HepG2 (cell line): ENCODE measurements around the gene HTRA2. TPM values are rescaled to one million over a fixed set of nuclear protein-coding genes. Genes with fewer than 3 reads are reported as not detected.

ENCODE experiments used
- ATAC-seq: fragments of 200-7000 bp; cut with Tn5 transposase; 3 replicates; pipeline ENCODE4 v1.9.1; 2020; ENCODE audit warnings: mild to moderate bottlenecking, moderate library complexity
- BruUV-seq: library from RNA; stranded (reverse); fragments of 400-500 nt; replicated peaks from 2 replicates; lab custom pipeline; 2021; lab: Mats Ljungman, UMichigan
- CTCF ChIA-PET: fragments of 300-600 bp; formaldehyde crosslinking; extraction: SDS; loops from one replicate; lab custom pipeline; 2021; ENCODE audit warnings: low total read pairs, inconsistent platforms, low intra/inter-chr PET ratio; lab: Yijun Ruan, JAX
- POLR2A ChIA-PET: fragments of 350-600 bp; sonication (Branson Sonifier 250); formaldehyde crosslinking; loops from one replicate; lab custom pipeline; 2020; ENCODE audit warnings: antibody characterized with exemption, inconsistent platforms; lab: Yijun Ruan, JAX
- DNase-seq: peaks from one replicate; pipeline ENCODE4 v3.0.0-alpha.2; 2015; ENCODE audit warnings: low spot score
- FAIRE-seq: peaks from 3 replicates; lab custom pipeline; 2011; peaks lifted over from hg19 to GRCh38; lab: Jason Lieb, UNC
- H2AFZ ChIP-seq: one replicate; pipeline ENCODE4 v1.6.1; 2011; ENCODE audit warnings: low read length, inconsistent platforms
- H3K27ac ChIP-seq: fragments of 300-600 bp; 3 replicates; pipeline ENCODE4 v1.8.0; 2011; ENCODE audit warnings: mixed run types, mild to moderate bottlenecking, mixed read lengths, low read length, inconsistent platforms; ENCODE audit not compliant: insufficient read depth; ENCODE audit errors: extremely low read length
- H3K27me3 ChIP-seq, 2 experiments: fragments of 200-600 bp in 1 of 2; 2 replicates in 1 of 2; 3 replicates in 1 of 2; pipeline versions ENCODE4 v1.6.0 to v1.8.0; 2011; ENCODE audit warnings: low read length in 2 of 2, mild to moderate bottlenecking in 2 of 2, moderate library complexity in 2 of 2, inconsistent platforms in 1 of 2; ENCODE audit not compliant: insufficient read depth in 2 of 2, control insufficient read depth in 1 of 2
- H3K36me3 ChIP-seq, 2 experiments: fragments of 200-600 bp in 1 of 2; replicated peaks in 1 of 2; 2 replicates in 1 of 2; 3 replicates in 1 of 2; pipeline versions ENCODE4 v1.5.1 to v1.8.0; 2011; ENCODE audit warnings: low read length in 2 of 2, inconsistent platforms in 1 of 2; ENCODE audit not compliant: insufficient read depth in 2 of 2, control insufficient read depth in 1 of 2
- H3K4me1 ChIP-seq: 2 replicates; pipeline ENCODE4 v1.5.1; 2012; ENCODE audit warnings: low read length, inconsistent platforms; ENCODE audit not compliant: insufficient read depth
- H3K4me2 ChIP-seq: 2 replicates; pipeline ENCODE4 v1.6.0; 2011; ENCODE audit warnings: low read depth, low read length, inconsistent platforms
- H3K4me3 ChIP-seq, 3 experiments: fragments of 200-600 bp in 1 of 3; sonication (generic), shearing (Covaris generic) in 1 of 3; replicated peaks in 1 of 3; 2 replicates each; pipeline ENCODE4 v1.5.1; 2011 to 2016; ENCODE audit warnings: low read length in 3 of 3, inconsistent platforms in 2 of 3, low read depth in 2 of 3, mild to moderate bottlenecking in 2 of 3, control low read depth in 1 of 3, mixed read lengths in 1 of 3; ENCODE audit not compliant: insufficient read depth in 1 of 3
- H3K79me2 ChIP-seq: one replicate; pipeline ENCODE4 v1.6.1; 2011; ENCODE audit warnings: low read length, inconsistent platforms; ENCODE audit not compliant: insufficient read depth
- H3K9ac ChIP-seq: 2 replicates; pipeline ENCODE4 v1.6.0; 2011; ENCODE audit warnings: mild to moderate bottlenecking, low read depth, low read length, inconsistent platforms; ENCODE audit not compliant: insufficient read depth
- H3K9me3 ChIP-seq: 2 replicates; pipeline ENCODE4 v1.5.1; 2012; ENCODE audit warnings: mild to moderate bottlenecking, low read length
- H4K20me1 ChIP-seq: 2 replicates; pipeline ENCODE4 v1.6.0; 2011; ENCODE audit warnings: inconsistent platforms, mild to moderate bottlenecking, low read length, moderate library complexity; ENCODE audit not compliant: insufficient read depth
- ARID5B ChIP-seq: IDR thresholded peaks from 2 replicates; pipeline ENCODE4 v1.4.0; 2020; ENCODE audit warnings: mild to moderate bottlenecking, missing genetic modification reagents
- ATF4 ChIP-seq, 2 experiments: fragments of 450-650 bp in 1 of 2; sonication (generic) in 1 of 2; formaldehyde crosslinking; IDR thresholded peaks; 2 replicates each; pipeline versions ENCODE4 v1.5.0 to v1.8.0; 2020 to 2022; ENCODE audit warnings: mild to moderate bottlenecking in 1 of 2, missing genetic modification reagents in 1 of 2
- BHLHE40 ChIP-seq: IDR thresholded peaks from 2 replicates; pipeline ENCODE4 v1.6.1; 2011; ENCODE audit warnings: low read length, improper control_type of control experiment
- NFYB ChIP-seq: sonication (generic); formaldehyde crosslinking; IDR thresholded peaks from 2 replicates; pipeline ENCODE4 v1.4.0; 2020; ENCODE audit warnings: missing genetic modification reagents
- SP5 ChIP-seq: IDR thresholded peaks from 2 replicates; pipeline ENCODE4 v1.6.1; 2016; ENCODE audit warnings: low read depth, borderline replicate concordance
- THAP8 ChIP-seq: sonication (generic); formaldehyde crosslinking; IDR thresholded peaks from 2 replicates; pipeline ENCODE4 v1.5.1; 2020; ENCODE audit warnings: missing genetic modification reagents, mild to moderate bottlenecking, borderline replicate concordance
- YY1 ChIP-seq: IDR thresholded peaks from 2 replicates; pipeline ENCODE4 v1.6.1; 2011; ENCODE audit warnings: low read length, low read depth, moderate library complexity, mild to moderate bottlenecking; ENCODE audit not compliant: insufficient read depth, insufficient replicate concordance
- ZNF44 ChIP-seq: sonication (generic); formaldehyde crosslinking; IDR thresholded peaks from 2 replicates; pipeline ENCODE4 v1.5.1; 2020; ENCODE audit warnings: mild to moderate bottlenecking, missing genetic modification reagents
- ZNF460 ChIP-seq: sonication (generic); formaldehyde crosslinking; IDR thresholded peaks from 2 replicates; pipeline ENCODE4 v1.5.1; 2020; ENCODE audit warnings: missing genetic modification reagents, mild to moderate bottlenecking, borderline replicate concordance
- WGBS: methylation state at CpG from one replicate; pipeline ENCODE4 v1.1.6; 2017; ENCODE audit warnings: low lambda C conversion rate; 5-methylcytosine and 5-hydroxymethylcytosine counted together
- in situ Hi-C: cut with HindIII; loops from 2 replicates; pipeline ENCODE4 v1.10.0; 2017; ENCODE audit warnings: low pct_unique_long_range_greater_than_20kb; ENCODE audit not compliant: extremely low pct_ligation_motif_present
- intact Hi-C: fragments of 100-400 bp; cut with micrococcal nuclease; formaldehyde crosslinking; loops from one replicate; pipeline ENCODE4 v1.10.0; 2022; ENCODE audit not compliant: unreplicated experiment
- polyA plus RNA-seq, 8 experiments: library from polyadenylated mRNA; depleted of rRNA in 3 of 8; stranded (reverse) in 7 of 8; unstranded in 1 of 8; fragments of >200 nt; fragmentation: Illumina TruSeq in 4 of 8; extraction: Trizol in 4 of 8; gene quantifications; 2 replicates each; pipeline versions ENCODE4 v1.2.1 to v1.2.3, GENCODE V29; 2011 to 2016; ENCODE audit warnings: low read depth in 4 of 8, missing spikeins in 1 of 8, mixed read lengths in 1 of 8; ENCODE audit not compliant: insufficient read depth in 1 of 8
- total RNA-seq, 5 experiments: library from RNA; depleted of rRNA; stranded (reverse); fragments of >200 nt; fragmentation: Illumina TruSeq; extraction: Trizol; gene quantifications; 2 replicates each; pipeline ENCODE4 v1.2.3, GENCODE V29; 2016; ENCODE audit warnings: low read depth in 1 of 5

HTRA2 gene
- total and polyA plus RNA-seq, 2 of the 13 experiments (the other 11 are each of a cell fraction or from before 2014, with no cell fraction given), result 47.7 to 50.3 TPM

GRCh38 chr2:74536166-74536950 lies 6.6 kb downstream of the HTRA2 start (continued):
- TF ChIP-seq THAP8 (CRISPR knock-in tag) (0 out of 2 replicates have a peak, but pooled peaks have one; percentile 28), YY1 (no peak), ATF4 (CRISPR knock-in tag; IDR thresholded peaks at IDR 0.05) (no peak), NFYB (CRISPR knock-in tag) (no peak)

GRCh38 chr2:74537140-74537539 lies 7.4 kb downstream of the HTRA2 start:
- no peak for TF ChIP-seq ARID5B (CRISPR knock-in tag)
- TF ChIP-seq ZNF44 (CRISPR knock-in tag), result no peak
- no peak for TF ChIP-seq BHLHE40
- TF ChIP-seq ZNF460, result no peak
- no peak for TF ChIP-seq SP5
- TF ChIP-seq, all 625 proteins: peak for 0
- no peak for DNase-seq
- Histone ChIP-seq H3K4me2 (no peak overlapping the region), H3K27ac (no peak overlapping the region), H3K4me1 (peaks cover under 1% of the 10 kb centered on the region; the same call in 1 of the 2 replicates), H2AFZ (no peak overlapping the region), H3K27me3 (peaks cover 4 to 33% of the 10 kb centered on the region in 2 experiments; a peak in 3 of 5 replicates), H3K4me3 (no peak overlapping the region), H3K9me3 (no peaks in the 10 kb centered on the region), H3K36me3 (peaks cover 3 to 6% of the 10 kb centered on the region in 2 experiments; a peak in 3 of 5 replicates), H4K20me1 (no peaks in the 10 kb centered on the region), H3K9ac (no peak overlapping the region), H3K79me2 (no peaks in the 10 kb centered on the region)
- no peak for ATAC-seq
- 46% methylated on average over 4 of the region's 4 CpGs for WGBS
- FAIRE-seq, result no peak
- no TSS peak for BruUV-seq
- ChIA-PET POLR2A (no interaction called here), CTCF (no interaction called here)
- in situ Hi-C loops (no loop called here), intact Hi-C loops (no loop called here)
